Fibroblast of pulmonary artery (primary cell): ENCODE results near the gene CACNA2D1.
A peak's percentile ranks its signal among the peaks of the same experiment; 100 is the strongest.

ENCODE experiments used
- DNase-seq: peaks from one replicate; pipeline ENCODE4 v3.0.0-alpha.2; 2010; ENCODE audit warnings: low read depth
- H3K4me3 ChIP-seq: replicated peaks from 2 replicates; pipeline ENCODE4 v1.5.1; 2011; ENCODE audit warnings: low read depth, mild to moderate bottlenecking, control low read depth, low read length, moderate library complexity
- TF ChIP-seq, protein P1 (sequence below): IDR thresholded peaks from 2 replicates; pipeline ENCODE4 v1.5.1; 2011; ENCODE audit warnings: mild to moderate bottlenecking, control low read depth, low read length, inconsistent platforms; ENCODE audit errors: missing control alignments

The CACNA2D1 gene

DNA sequence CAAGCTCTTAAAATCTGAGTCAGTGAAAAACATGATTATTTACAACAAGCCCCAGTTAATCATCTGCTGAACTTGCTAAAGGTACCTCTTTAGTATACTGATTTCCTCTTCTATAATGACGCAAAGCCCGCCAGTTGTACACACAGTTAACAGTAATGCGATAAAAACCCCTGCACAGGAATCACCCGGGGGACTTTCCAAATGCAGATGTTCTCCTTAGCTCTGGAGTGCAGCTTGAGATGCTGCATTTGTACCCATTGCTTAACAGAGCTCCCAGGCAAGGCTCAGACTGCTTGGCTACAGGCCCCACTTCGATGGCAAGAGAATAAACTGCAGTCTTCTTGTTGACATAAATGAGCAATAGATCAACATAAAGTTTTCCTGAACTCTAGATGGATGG, 394.1 kb downstream of the CACNA2D1 start:
- H3K4me3 ChIP-seq = no peak overlapping the region
- TF ChIP-seq, protein P1, sequence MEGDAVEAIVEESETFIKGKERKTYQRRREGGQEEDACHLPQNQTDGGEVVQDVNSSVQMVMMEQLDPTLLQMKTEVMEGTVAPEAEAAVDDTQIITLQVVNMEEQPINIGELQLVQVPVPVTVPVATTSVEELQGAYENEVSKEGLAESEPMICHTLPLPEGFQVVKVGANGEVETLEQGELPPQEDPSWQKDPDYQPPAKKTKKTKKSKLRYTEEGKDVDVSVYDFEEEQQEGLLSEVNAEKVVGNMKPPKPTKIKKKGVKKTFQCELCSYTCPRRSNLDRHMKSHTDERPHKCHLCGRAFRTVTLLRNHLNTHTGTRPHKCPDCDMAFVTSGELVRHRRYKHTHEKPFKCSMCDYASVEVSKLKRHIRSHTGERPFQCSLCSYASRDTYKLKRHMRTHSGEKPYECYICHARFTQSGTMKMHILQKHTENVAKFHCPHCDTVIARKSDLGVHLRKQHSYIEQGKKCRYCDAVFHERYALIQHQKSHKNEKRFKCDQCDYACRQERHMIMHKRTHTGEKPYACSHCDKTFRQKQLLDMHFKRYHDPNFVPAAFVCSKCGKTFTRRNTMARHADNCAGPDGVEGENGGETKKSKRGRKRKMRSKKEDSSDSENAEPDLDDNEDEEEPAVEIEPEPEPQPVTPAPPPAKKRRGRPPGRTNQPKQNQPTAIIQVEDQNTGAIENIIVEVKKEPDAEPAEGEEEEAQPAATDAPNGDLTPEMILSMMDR = no peak
- DNase-seq = peak; percentile 70

- TF ChIP-seq, protein P1 = peak; percentile 53
- H3K4me3 ChIP-seq = no peak overlapping the region
- peak; percentile 80 for DNase-seq
These were observed 399.0 kb downstream of the CACNA2D1 start for GRCh38 chr7:82044497-82045080.

- TF ChIP-seq, protein P1 = no peak
- peak; percentile 65 for DNase-seq
- H3K4me3 ChIP-seq = no peak overlapping the region
These were observed 404.0 kb downstream of the CACNA2D1 start for GRCh38 chr7:82039621-82040020.

DNA sequence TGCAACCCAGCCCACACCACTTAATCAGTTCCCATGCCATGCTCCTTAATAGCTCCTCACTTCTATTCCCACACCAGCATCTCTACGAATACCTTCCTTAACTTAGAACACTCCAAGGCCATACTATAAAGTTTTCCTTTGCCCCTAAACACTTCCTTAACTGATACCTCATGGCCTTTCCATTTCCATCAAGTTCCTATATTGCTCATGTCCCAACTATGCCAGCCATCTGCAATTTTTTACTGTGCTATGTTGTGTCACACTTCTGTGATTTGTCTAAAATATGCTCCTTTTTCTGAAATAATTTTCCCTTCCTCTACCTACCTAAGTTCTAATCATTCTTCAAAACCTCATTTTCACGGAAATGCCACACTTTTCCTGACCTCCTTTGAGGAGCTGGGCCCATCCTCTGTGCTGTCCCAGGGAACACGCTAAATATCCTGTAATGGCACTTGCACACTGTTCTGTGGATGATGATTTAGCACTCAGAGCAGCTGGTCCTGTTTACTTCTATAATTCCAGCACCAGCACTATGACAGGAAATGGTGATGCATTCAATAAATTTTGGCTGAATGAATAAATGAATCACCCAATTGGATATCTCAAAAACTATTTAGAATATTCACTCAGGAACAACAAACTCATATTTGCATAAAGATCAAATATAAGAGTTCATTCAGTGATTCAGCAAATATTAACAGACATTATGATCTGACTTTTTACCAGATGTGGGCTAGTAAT, 407.3 kb downstream of the CACNA2D1 start:
- TF ChIP-seq, protein P1 = no peak
- peak; percentile 86 for DNase-seq
- no peak overlapping the region for H3K4me3 ChIP-seq

- TF ChIP-seq, protein P1 = no peak
- no peak for DNase-seq
- no peak overlapping the region for H3K4me3 ChIP-seq
These were observed 408.1 kb downstream of the CACNA2D1 start for GRCh38 chr7:82035456-82035855.

DNA sequence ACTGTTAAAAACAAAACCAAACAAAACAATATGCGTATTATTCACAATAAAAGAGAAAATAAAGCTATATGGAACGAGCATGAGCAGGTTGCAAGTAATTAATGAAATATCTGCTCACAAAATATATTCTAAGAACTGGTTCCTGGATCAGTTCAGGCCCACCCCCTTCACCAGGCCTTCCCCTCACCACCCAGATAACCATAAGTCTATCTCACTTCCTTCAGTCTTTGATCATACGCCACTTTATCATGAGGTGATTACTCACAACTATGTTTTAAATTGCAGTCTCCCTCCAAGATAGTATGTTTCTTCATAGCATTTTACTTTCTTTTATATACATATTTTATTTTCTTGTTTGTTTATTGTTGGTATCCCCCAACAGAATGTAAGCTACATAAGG, 410.7 kb downstream of the CACNA2D1 start:
- DNase-seq = no peak
- TF ChIP-seq, protein P1 = no peak
- H3K4me3 ChIP-seq = no peak overlapping the region
